ENCODE measurements around the gene TJAP1.
"Not testable (repeated sequence)": the region's sequence is repeated elsewhere in the genome, so short reads cannot be mapped to it uniquely, and the experiment has no call there.

TJAP1 gene

GRCh38 chr6:43488667-43489276, 11.4 kb downstream of the TJAP1 start:
- no peak for DNase-seq

GRCh38 chr6:43489277-43490072, 12.1 kb downstream of the TJAP1 start:
- DNase-seq = no peak

- DNase-seq = no peak
Measured at GRCh38 chr6:43490523-43490939, 13.2 kb downstream of the TJAP1 start.

GRCh38 chr6:43491750-43492661, 14.6 kb downstream of the TJAP1 start:
- DNase-seq = no peak

- DNase-seq = no peak
Measured at GRCh38 chr6:43492673-43493072, 15.3 kb downstream of the TJAP1 start.

- no peak for DNase-seq
Measured at GRCh38 chr6:43493230-43493629, 15.9 kb downstream of the TJAP1 start.

GRCh38 chr6:43493833-43494232, 16.5 kb downstream of the TJAP1 start:
- DNase-seq = no peak

- DNase-seq = no peak
Measured at GRCh38 chr6:43494321-43494720, 17.0 kb downstream of the TJAP1 start.

GRCh38 chr6:43494766-43495165, 17.4 kb downstream of the TJAP1 start:
- DNase-seq = no peak

GRCh38 chr6:43495409-43495941, 18.1 kb downstream of the TJAP1 start:
- DNase-seq = no peak

GRCh38 chr6:43496370-43497128, 19.2 kb downstream of the TJAP1 start:
- DNase-seq = no peak

- no peak for DNase-seq
Measured at GRCh38 chr6:43497129-43497396, 19.7 kb downstream of the TJAP1 start.

GRCh38 chr6:43497689-43498088, 20.3 kb downstream of the TJAP1 start:
- no peak for DNase-seq

- DNase-seq = not testable (repeated sequence)
Measured at GRCh38 chr6:43498291-43498690, 20.9 kb downstream of the TJAP1 start.

GRCh38 chr6:43499028-43499815, 21.9 kb downstream of the TJAP1 start:
- DNase-seq = no peak

- no peak for DNase-seq
Measured at GRCh38 chr6:43500921-43501320, 23.6 kb downstream of the TJAP1 start.

- DNase-seq = no peak
Measured at GRCh38 chr6:43502666-43503065, 25.3 kb downstream of the TJAP1 start.

- DNase-seq = no peak
Measured at GRCh38 chr6:43503443-43503842, 26.1 kb downstream of the TJAP1 start.

- DNase-seq = no peak
Measured at GRCh38 chr6:43504756-43505593, 27.6 kb downstream of the TJAP1 start.

GRCh38 chr6:43505718-43506117, 28.3 kb downstream of the TJAP1 start:
- no peak for DNase-seq

GRCh38 chr6:43506171-43506570, 28.8 kb downstream of the TJAP1 start:
- DNase-seq = no peak
